HCEC 1CT (cell line): ENCODE measurements around the gene DIS3L2.
A peak's percentile ranks its signal among the peaks of the same experiment; 100 is the strongest.

Source experiments
- DNase-seq: peaks from one replicate; pipeline ENCODE4 v3.0.0-alpha.2; 2017

The DIS3L2 gene

DNA sequence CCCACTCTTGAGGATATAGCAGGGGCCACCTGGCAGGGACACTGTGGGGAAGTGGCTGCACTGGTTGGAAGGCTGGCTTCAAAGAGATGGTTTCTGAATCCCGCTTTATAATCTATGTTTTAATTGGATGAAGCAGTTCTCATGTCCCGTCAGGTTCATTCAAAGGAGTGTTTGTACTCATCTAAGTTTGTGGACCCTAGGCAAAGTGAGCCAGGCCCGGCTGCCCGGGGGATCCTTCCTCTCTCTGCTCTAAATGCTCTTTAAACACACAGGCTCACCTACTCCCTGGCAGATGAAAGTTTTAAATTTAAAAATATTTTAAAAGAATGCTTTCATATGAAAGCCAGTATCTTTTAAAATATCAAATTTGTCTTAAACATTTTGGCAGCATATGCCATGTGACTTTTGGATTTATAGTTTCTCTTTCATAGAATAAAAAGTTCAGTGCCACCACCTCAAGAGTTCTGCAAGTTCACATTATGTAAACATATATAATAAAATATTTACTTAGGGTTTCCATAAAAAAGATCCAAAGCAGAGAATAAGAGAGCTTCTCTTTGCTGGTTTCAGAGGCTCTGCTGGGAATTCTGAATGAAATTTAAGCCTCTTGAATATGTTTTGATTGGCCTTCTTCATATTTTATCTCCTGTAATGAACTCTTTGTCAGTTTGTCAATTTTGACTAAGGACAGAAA lies 273.6 kb downstream of the DIS3L2 start:
- DNase-seq: no peak

DNA sequence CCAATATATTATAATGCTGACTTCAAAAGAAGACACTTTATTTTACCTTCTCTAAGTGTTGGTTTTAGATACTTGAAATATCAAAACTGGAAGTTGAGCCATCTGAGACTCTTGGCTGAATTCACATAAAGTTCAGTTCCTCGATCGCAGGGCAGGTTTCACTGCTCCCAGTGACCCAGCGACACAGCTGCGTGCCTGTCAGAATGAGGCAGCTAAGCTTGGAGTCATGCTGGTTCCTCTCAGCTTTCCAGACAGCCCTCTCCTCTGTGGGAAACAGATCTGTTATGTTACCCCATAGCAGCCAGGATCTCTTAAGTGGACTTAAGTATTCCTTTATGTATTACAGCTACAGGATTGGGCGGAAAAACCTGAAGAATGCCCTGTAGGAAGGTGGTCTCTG lies 274.2 kb downstream of the DIS3L2 start:
- DNase-seq: no peak

DNA sequence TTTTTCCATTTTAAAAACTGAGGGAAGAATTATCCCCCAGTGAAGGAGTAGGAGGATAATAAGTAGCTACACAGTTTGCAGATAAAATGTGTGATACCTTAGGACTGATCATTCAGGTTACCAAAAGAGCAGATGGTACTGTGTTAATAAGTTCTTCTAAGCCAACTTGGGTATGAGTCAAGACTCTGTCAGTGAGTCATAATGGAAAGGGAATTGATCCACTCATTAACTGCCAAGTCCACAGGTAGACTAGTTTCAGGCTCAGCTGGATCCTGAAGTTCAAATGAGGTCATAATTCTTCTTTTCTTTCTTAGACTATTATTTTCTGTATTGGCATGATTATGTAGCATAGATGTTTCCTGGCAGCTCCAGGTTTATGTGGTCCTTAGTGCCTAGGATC lies 274.7 kb downstream of the DIS3L2 start:
- peak; percentile 2 for DNase-seq

DNA sequence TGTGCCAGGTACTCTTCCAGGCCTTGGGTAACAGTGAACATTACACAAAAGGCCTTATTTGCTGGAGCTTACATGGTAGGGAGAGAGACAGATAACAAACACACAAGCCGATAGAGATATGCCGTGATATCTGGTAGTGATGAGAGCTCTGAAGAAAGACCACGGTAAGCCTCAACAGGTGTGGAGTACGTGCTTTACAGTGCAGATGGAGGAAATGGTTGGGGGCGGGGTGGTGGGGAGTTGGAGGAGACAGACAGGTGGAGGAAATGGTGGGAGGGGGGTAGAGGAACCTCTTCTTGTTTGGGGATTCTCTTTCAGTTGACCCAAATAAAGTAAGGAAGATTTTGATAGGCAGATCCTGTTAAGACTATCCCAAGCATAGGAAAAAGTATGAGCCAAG lies 276.0 kb downstream of the DIS3L2 start:
- DNase-seq: no peak

DNA sequence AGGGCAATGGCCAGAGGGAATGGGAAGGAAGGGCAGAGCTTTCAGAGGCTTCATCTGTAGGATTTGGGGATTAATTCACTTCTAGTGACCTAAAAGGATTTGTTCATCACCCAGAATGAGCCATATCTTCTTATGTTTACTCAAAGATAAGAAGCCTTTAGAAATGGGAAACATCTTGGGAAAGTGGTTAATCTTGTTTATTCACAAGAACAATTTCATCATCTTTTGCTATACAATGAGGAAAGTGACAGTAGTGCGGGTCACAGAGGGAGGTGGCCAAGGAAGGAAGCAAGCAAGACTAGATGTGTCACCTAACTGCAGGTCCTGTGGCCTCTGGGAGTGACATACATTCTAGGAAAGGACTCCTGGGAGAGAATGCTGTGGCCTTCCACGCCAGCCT lies 276.6 kb downstream of the DIS3L2 start:
- DNase-seq: no peak

DNA sequence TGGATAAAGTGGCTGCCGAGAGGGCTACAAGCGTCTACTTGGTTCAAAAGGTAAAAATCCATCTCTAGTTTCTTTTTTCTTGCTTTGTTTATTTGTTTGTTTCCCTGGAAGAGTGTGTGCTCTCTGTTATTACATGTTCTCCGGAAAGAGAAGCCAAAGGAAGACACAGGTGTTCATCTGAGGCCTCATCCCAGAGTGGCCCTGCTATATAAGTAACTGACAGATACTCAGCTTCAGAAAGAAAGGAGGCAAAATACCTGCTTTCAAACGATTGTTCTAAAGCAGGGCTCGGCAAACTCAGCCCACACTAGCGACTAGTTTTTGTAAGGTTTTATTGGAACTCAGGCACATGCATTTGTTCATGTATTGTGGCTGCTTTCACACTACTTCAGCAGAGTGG lies 277.1 kb downstream of the DIS3L2 start:
- no peak for DNase-seq

DNA sequence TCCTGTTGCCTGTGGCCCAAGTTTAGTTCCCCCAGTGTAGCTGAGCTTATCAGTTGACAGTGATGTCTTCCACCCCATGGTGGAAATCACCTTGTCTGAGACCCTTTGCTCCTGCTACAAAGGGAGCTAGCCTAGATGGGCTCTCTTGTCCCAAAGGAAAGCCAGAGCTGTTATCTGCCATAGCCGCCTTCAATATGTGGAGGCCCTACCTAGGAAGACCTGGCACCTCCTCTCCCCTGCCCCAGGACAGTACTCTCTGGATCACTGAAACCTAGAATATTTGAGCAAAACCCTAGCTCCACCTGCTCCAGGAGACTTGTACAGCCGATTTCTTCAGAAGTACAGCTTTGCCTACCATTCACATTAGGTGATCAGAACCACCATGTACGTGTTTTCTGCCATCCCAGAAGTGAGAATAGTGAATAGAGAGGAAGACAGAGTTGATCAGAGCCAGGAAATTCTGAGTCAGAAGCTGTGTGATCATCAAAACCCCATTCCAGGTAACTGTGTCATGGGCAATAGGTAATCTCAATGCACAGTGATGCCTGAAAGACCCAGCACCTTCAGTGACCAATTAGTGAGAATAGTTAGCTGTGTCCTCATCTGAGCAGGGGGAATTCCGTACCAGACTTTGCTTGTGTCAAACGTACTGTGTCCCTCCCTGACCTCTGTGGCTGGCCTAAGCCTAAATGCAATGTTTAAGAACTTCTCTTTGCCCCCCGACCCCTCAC lies 278.6 kb downstream of the DIS3L2 start:
- no peak for DNase-seq

DNA sequence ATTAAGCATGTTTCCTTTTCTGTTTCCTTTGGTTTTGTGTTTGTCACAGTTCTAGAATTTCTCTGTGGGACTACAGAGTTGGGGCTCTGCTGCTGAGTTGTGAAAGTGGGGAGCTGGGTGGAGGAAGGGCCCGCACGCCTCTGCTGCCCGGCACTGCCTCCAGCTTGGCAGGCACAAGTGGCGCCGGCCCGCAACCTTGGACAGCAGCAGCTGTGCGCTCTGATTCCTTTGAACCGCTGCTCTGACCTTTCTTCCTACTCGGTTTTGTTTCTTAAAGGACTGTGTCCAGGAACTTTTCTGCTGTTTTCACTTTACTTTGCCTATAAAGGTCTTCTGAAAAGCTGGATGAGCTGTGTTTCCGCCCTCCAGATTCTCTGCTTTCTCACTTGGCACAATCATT lies 279.4 kb downstream of the DIS3L2 start:
- DNase-seq: no peak

DNA sequence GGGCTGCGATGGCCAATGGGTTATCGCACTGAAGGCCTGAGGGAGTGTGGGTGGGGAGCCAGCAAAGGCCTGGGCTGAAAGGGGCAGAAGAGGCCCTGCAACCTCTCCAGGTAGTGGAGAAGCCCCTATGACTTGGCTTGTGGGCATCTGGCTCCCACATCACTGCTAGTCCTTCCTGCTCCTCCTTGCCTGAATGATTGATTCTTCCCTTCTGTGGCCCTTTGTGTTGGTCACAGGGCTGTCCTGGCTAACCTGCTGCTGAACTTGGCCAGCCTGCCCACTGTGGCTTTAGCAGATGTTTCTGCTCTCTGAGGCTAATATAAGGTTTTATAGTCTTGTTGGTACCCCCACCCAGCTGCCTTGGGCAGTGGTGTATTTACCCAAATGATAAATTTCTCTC lies 280.8 kb downstream of the DIS3L2 start:
- no peak for DNase-seq

DNA sequence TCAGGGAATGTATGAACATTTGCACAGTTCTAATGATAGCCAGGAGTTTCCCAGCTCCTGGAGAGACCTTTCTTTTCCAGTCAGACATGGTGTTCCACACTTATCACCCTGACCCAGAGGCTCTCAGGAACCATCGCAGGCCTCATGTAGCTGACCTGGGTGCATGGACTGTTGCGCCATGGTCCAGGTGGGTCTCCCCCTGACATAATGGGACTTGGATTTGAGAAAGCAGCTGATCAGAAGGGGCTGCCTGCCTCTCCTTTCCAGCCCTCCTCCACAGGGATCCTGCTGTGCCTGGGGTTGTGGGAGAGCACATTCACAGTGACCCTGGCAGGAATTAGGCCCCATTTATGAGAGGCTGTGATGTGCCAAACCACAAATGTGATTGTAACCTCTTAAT lies 283.6 kb downstream of the DIS3L2 start:
- DNase-seq: no peak

DNA sequence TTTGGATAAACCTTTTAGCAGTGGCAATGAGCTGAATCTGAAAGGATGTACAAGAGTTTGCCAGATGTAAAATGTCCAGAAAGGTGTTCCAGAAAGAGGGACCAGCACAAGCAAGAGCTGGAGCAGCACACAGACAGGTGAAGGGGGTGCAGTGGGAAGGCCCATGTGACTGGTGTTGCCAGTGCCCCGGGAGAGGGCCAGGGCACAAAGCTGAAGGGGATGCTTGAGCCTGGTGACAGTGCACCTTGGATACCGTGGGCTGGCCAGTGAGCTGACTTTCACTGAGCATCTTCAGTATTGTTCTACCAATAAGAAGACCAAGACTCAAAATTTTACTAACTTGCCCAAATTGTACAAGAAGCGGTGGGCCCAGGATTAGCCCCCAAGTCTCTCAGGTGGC lies 284.7 kb downstream of the DIS3L2 start:
- no peak for DNase-seq

DNA sequence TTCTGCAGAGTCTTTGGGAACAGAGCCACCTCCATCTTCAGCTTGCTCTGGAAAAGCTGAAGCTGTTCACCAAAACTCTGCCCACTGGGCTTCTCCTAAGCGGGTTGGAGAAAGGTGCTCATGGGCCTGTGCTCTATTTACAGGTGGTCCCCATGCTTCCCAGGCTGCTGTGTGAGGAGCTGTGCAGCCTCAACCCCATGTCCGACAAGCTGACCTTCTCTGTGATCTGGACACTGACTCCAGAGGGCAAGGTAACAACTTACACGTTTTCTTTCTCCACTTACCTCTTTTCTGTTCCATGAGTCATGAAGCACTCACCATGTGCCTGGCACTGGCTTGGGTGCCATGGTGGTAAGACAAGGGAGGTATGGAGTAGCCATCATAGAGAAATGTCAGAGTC lies 287.6 kb downstream of the DIS3L2 start:
- DNase-seq: no peak

DNA sequence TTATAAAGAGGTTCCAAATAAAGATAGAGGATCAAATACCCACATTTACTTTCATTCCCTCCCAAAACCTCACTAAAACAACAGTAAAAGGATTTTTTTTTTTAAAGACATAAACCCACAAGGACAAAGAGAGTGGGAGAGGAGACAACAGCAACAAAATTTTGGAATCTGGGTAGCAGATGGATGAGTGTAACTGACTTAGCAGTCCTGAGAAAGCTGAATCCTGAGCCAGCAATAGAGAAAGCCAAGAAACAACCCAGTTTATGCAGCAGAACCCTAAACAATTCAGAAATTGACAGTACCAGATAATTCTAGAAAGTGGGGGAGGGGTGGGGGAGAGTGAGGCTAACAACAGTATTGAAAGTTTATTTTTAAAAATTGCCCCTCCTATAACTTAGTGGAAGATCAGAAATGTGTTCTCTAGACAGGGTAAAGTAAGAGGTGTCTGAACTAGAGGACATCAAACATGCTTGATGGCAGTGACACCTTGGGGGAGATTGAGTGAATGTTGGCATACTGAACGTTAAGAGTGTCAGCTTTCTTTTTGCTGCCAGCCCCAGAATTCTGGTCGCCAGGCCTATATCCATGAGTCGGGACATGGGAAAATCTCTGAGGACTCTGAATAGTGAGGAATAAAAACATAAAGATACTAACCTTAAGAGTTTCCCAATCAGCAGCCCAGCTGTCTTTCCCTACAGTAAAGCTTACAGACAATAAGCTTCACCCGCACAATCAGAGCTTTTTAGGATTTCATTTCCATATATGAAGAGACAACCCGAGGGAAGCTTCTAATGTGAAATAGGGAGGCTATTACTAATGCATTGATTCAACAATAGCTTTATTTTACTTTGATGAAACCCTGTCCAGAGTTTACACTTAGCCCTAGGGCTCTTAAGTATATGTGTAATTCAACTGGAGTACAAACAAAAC lies 289.0 kb downstream of the DIS3L2 start:
- DNase-seq: no peak

DNA sequence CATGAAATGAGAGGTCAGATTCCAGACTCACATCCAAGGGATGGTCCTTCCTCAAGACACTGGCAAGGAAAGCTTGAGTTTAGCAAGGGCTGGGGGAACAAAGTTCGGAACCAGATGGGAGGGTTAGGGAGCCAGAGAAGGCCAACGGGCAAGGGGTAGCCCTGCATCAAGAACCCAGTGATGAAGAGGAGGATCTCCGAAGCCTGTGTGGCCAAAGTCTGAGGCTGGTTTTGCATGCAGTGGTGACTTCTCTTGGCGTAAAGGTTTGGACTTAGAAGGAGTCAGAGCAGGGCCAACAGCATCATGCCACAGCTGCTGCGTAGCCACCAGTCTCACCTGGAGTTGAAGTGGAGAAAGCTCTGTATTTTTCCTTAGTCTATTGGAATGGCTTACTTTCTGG lies 293.5 kb downstream of the DIS3L2 start:
- DNase-seq: no peak

DNA sequence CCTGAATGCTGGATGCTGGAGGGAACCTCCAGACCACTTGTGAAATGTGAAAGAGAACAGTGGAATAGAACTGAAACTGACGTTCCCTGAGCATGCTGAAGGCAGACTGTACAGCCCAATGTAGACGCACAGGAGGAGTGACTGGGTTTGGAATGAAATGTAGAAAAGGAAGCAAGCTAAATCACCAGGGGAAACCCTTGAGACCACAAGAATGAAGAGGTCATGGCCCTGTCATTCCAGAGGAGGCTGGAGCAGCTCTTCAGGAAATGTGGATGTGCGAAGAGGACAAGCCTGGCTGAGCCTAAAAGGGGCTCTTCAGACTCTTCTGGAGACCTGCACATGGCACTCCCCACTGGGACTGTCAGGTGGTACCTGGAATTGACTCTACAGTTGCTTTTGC lies 298.6 kb downstream of the DIS3L2 start:
- peak; percentile 89 for DNase-seq

DNA sequence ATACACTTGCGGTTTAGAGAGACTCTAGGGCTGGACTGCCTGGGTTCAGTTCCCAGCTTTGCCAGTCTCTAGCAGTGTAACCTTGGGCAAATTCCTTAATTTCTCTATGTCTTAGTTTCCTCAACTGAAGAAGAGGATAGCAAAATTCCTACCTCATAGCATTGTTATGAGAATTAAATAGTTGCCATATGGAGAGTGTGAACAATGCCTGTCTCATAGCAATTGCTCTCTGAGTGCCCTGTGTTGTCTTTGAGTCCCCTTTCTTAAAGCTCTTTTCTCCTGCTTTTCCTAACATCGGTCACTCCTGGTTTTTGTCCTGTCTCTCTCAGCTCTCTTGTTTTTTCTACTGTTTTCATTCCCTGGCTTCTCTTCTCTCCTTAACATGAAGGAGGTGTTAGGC lies 300.3 kb downstream of the DIS3L2 start:
- no peak for DNase-seq

DNA sequence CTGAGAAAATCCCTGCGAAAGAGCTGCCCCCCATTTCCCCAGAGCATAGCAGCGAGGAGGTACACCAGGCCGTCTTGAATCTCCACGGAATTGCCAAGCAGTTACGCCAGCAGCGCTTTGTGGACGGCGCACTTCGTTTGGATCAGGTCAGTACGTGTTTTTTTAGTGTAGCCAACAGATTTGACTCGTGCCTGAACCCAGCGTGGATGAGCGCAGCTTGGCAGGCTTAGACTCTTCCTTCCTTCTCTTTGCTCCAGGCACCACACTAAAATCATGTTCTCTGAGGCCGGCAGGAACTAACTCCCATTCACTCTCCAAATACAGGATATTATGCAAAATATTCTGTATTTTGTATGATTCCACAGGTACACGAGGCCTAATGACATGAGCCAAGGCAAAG lies 301.8 kb downstream of the DIS3L2 start:
- no peak for DNase-seq

DNA sequence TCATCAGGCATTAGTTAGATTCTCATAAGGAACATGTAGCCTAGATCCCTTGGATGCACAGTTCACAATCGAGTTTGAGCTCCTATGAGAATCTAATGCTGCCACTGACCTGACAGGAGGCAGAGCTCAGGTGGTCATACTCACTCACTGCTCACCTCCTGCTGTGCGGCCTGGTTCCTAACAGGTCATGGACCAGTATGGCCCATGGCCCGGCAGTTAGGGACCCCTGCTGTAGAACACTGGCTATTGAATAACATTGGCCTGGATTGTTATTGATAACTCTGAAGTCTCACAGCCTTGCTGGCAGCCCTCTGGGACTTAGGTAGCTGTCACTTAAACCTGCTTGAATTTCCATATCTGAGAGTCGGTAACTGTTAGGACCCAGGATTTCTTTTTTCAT lies 302.6 kb downstream of the DIS3L2 start:
- DNase-seq: no peak

DNA sequence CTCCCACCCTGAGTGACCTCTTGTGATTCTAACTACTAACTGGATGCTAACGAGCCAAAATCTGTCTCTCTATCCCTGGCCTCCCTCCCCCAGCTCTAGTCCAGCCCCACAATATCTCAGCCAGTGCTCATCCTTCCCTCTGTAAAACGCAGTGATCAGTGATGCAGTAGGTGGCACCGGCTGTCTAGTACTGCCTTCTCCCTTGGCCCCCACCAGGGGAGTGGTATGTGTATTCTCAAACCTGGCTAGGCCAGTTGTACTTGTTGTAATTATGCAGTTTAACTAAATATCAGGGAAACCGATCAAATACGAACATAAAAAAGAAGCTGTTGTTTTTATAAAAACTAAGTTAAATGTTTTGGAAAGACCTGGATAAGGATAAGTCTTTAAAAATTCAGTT lies 303.8 kb downstream of the DIS3L2 start:
- no peak for DNase-seq

DNA sequence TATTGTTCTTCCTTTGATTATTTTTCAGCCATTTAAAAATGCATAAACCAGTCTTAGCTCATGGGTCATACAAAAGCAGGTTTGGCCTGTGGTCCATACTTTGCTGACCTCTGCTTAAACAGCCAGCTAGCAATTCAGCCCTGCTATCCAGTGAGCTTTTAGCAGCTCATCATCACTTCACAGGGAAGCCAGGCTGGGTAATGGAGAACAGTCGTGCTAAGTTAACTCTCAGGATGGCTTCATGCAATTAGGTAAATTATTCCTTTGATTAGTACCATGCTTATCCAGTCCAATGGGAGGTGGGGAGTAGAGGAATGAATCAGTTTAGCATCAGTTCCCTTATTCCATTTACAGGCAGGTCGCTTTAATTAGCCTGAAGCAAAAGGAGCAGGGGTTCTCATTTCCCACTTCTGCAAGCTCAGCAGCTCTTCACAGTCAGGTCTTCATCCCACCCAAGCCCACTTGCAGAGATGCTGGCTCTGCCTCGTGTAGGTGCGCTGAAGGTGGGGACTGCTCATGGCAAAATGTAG lies 307.2 kb downstream of the DIS3L2 start:
- no peak for DNase-seq

DNA sequence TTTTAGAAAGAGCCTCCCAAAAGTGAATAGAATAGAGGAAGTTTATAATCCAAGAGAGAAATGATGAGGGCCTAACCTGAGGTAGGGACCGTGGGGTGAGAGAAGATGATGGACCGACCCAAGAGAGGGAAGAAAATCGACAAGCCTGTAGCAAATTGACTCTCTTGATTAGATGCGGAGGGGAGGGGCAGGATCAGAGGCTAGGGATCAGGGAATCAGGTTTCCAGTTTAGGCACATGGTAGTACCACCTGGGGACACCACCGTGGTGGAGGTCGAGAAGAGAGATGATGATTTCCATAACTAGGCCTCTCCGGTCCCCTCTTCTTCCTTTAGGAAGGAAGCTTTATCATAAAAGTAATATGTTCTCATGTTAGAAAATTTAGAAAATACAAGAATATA lies 308.4 kb downstream of the DIS3L2 start:
- DNase-seq: no peak

DNA sequence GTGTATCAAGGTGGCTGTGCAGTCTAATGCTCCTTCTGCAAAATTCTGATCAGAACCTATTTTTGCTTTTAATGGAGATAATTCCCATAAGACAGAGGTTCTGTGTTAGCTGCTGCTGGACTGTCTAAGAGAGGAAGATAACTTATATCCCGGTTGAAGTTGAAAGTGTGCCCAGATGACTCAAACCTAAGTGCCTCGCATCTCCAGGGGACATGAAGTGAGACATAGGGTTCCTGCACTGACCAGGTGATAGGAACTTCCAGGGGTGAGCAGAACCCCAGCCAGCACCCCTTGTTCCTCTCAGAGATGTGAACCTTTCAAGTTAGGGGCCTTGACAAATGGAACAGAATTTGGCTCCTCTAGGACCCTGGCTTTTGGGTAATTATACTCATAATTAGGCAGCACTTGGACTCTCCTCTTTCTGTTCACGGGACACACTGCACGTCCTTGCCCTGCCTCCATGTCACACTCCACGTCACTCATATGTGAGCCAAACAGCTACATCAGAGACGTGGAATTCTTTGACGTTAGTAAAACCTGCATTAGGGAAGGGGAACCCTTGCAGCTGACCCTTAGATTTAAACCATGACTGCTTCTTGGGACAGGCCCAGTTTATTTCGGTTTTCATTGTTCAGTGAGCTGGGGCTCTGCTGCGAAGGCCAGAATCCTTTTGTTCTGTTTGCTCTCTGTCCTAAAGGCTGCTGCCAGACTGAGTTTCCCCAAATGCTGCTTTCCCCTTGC lies 312.6 kb downstream of the DIS3L2 start:
- DNase-seq: no peak

DNA sequence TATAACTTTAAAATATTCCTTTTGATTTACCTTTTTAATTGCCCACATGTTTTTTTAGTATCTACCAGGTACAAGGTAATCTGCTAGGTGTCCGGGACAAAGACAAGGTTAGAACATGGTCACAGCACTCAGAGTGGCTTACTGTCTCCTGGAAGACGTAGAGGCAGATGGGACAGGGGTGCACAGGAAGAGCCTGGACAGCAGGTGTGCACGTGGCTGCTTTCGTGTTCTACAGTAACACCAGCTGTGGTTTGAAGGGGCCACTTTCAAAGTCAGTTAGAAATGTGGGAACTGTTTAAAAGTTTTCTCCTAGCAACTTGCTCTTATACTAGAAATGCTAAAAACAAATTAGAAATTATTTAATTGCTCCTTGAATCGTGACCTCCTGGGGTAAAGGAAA lies 314.2 kb downstream of the DIS3L2 start:
- DNase-seq: no peak
